HFFc6 (cell line): ENCODE results near the gene RAX2. TPM values are rescaled to one million over a fixed set of nuclear protein-coding genes. Genes with fewer than 3 reads are reported as not detected.

ENCODE experiments used
- DNase-seq: peaks from one replicate; pipeline ENCODE4 v3.0.0-alpha.2; 2018
- H3K27ac Mint-ChIP-seq: 2 replicates; pipeline ENCODE4 v1.8.0; 2020; ENCODE audit warnings: mild to moderate bottlenecking, mixed read lengths
- H3K27me3 Mint-ChIP-seq: 2 replicates; pipeline ENCODE4 v1.8.0; 2021; ENCODE audit warnings: mild to moderate bottlenecking, moderate library complexity, mixed read lengths; ENCODE audit not compliant: insufficient read depth
- H3K36me3 Mint-ChIP-seq: 2 replicates; pipeline ENCODE4 v1.8.0; 2021; ENCODE audit warnings: low read depth, mixed read lengths
- H3K4me1 Mint-ChIP-seq: 2 replicates; pipeline ENCODE4 v1.8.0; 2020; ENCODE audit warnings: low read depth, mixed read lengths
- H3K4me3 Mint-ChIP-seq: 2 replicates; pipeline ENCODE4 v1.8.0; 2020; ENCODE audit warnings: mild to moderate bottlenecking, moderate library complexity, mixed read lengths
- H3K9me3 Mint-ChIP-seq: 2 replicates; pipeline ENCODE4 v1.8.0; 2020; ENCODE audit warnings: mild to moderate bottlenecking, mixed read lengths
- total RNA-seq, 6 experiments: library from RNA; stranded (reverse); fragmentation: NEBNext Ultra II Directional; extraction: Animal tissue kit (Norgen Biotek cat#: 25700); gene quantifications; 2 replicates in 1 of 6; 3 replicates in 5 of 6; pipeline ENCODE4 v1.2.3, GENCODE V29; 2021
- TF ChIP-seq, protein P1 (sequence below): fragments of 200-600 bp; sonication (generic); IDR thresholded peaks from 2 replicates; pipeline ENCODE4 v1.5.0; 2021; ENCODE audit warnings: antibody characterized with exemption, mild to moderate bottlenecking

The RAX2 gene
- total RNA-seq, 6 experiments from 2014 or later: not detected

DNA sequence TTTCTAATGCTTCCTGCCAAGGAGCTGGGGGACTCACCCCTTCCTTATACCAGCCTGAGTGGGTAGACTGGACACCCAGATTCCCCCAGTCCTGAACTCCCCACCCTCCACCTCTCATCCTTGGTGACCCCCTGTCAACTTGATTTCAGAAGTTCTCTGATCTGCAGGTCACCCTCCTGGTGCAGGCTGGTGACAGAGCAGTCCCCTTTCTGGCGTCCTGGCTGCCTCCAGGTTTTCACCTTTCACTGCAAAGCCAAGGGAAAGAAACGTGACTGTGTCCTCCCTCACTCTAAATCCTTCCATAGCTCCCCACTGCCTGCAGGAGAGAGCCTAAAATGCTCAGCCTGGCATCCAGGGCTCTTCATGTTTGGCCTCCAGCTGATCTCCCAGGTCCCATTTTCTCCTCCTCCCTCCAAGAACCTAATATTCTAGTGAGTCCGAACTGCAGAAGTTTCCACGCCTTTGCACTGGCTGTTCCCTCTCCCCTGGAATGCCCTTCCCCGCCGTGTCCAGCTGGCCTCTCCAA lies 18.2 kb upstream of the RAX2 start:
- no peak for DNase-seq
- Mint-ChIP-seq H3K4me3 (no peak overlapping the region), H3K27ac (no peak overlapping the region), H3K9me3 (peaks cover 13% of the 10 kb centered on the region), H3K27me3 (peaks cover 20% of the 10 kb centered on the region), H3K36me3 (no peaks in the 10 kb centered on the region), H3K4me1 (no peaks in the 10 kb centered on the region)
- TF ChIP-seq, protein P1, sequence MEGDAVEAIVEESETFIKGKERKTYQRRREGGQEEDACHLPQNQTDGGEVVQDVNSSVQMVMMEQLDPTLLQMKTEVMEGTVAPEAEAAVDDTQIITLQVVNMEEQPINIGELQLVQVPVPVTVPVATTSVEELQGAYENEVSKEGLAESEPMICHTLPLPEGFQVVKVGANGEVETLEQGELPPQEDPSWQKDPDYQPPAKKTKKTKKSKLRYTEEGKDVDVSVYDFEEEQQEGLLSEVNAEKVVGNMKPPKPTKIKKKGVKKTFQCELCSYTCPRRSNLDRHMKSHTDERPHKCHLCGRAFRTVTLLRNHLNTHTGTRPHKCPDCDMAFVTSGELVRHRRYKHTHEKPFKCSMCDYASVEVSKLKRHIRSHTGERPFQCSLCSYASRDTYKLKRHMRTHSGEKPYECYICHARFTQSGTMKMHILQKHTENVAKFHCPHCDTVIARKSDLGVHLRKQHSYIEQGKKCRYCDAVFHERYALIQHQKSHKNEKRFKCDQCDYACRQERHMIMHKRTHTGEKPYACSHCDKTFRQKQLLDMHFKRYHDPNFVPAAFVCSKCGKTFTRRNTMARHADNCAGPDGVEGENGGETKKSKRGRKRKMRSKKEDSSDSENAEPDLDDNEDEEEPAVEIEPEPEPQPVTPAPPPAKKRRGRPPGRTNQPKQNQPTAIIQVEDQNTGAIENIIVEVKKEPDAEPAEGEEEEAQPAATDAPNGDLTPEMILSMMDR: no peak

DNA sequence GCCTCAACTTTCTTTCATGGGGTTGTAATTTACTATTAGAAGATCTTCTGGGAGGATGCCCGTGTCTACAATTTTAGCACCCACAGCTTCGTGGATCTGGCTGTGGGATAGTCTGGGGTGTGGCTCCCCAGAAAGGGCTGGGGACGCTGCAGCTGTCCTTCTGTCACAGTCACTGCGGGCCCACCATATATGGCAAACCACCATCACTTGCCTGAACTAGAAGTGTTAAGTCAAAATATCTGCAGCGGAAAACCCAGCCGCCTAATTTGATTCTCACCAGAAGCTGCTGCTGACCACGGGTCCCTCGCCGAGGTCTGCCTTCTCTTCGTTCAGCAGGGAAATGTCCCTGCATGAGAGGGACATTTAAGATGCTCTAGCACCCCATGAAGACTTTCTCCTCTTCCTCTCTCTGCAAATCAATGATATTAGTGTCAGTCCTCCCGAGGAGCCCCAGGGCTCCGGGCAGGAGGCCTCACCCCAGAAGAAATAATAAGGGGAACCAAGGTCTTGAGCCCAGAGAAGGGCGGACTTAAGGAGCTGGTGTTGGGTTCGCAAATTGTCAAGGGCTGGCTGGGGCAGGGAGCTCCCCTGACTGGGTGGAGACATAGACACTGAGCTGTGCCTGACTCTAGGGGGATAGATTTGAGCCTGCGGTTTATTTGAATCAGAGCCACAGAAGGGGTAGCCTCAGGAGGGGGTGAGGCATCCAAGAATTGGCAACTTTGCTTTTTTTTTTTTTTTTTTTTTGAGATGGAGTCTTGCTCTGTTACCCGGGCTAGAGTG lies 17.2 kb upstream of the RAX2 start:
- Mint-ChIP-seq H3K36me3 (no peaks in the 10 kb centered on the region), H3K27me3 (peaks cover 24% of the 10 kb centered on the region), H3K9me3 (peaks cover 13% of the 10 kb centered on the region), H3K27ac (no peak overlapping the region), H3K4me1 (no peaks in the 10 kb centered on the region), H3K4me3 (no peak overlapping the region)
- no peak for DNase-seq
- TF ChIP-seq, protein P1: no peak

DNA sequence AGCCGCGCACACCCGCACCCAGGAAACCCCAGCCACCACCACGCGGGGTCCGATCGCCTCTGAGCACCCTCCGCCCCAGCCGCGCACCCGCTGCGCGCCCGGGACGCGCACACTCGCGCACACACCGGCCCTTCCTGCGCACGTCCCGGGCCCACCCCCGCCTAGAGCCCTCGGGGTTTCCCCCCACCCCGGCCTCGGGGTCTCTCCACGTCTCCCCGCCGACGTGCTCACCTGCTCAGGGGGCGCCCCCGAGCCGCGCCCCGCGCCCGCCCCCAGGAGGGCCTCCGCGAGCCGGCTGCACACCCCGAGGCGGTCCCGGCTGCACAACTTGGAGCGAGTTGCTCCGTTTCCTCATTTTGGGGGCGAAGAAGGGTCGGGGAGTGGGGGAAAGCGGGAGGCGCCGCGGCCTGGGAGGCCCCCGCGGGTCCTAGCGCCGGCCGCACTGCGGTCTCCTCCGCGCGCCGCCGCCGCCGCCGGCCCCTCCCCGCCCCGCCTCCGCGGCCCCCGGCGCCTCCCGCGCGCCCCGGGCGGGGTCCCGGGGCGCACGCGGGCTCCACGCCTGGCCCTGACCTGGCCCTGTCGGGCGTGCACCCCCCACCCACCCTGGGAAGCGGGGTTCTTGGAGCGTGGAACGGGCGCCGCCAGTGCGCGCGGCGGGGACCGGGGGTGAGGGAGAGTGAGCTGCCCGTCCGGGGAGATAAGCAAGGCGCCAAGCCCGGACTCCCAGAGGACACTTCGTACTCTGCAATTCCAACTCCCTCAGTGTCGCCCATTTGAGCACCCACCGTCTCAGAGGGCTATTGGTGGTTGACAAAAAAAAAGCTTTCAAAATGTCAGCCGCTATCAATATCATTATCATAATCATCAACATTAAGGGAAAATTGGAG lies 14.2 kb upstream of the RAX2 start, which contains the start of gene MATK:
Gene MATK (minus strand): TSS at position 444 of the 887 bp plus-strand sequence. CDS start 1,246 bp downstream, outside the sequence.
- no peak within 1 kb of the TSS for H3K27ac Mint-ChIP-seq
- H3K9me3 Mint-ChIP-seq: peaks cover 28% of the 10 kb centered on the region
- peaks cover 26% of the 10 kb centered on the region for H3K27me3 Mint-ChIP-seq
- DNase-seq: no peak
- TF ChIP-seq, protein P1: no peak
- peaks cover 14% of the 10 kb centered on the region for H3K36me3 Mint-ChIP-seq
- no peak within 1 kb of the TSS for H3K4me3 Mint-ChIP-seq
- H3K4me1 Mint-ChIP-seq: no peaks in the 10 kb centered on the region

GRCh38 chr19:3785451-3785937 lies 13.5 kb upstream of the RAX2 start:
- TF ChIP-seq, protein P1: no peak
- Mint-ChIP-seq H3K27ac (no peak overlapping the region), H3K27me3 (peaks cover 21% of the 10 kb centered on the region), H3K4me1 (no peaks in the 10 kb centered on the region), H3K4me3 (no peak overlapping the region), H3K36me3 (peaks cover 19% of the 10 kb centered on the region), H3K9me3 (peaks cover 26% of the 10 kb centered on the region)
- no peak for DNase-seq

GRCh38 chr19:3784607-3785450 lies 12.8 kb upstream of the RAX2 start:
- H3K9me3 Mint-ChIP-seq: peaks cover 25% of the 10 kb centered on the region
- H3K4me1 Mint-ChIP-seq: no peaks in the 10 kb centered on the region
- H3K4me3 Mint-ChIP-seq: no peak overlapping the region
- no peak for DNase-seq
- H3K27ac Mint-ChIP-seq: no peak overlapping the region
- peaks cover 17% of the 10 kb centered on the region for H3K27me3 Mint-ChIP-seq
- peaks cover 19% of the 10 kb centered on the region for H3K36me3 Mint-ChIP-seq
- TF ChIP-seq, protein P1: no peak
